ENCODE data around the gene CSMD2. TPM values are rescaled to one million over a fixed set of nuclear protein-coding genes. Genes with fewer than 3 reads are reported as not detected.
"Not testable (repeated sequence)": the region's sequence is repeated elsewhere in the genome, so short reads cannot be mapped to it uniquely, and the experiment has no call there.

The CSMD2 gene
- polyA plus RNA-seq, 3 donors: 0.84 to 1.3 (median 1.0) TPM

GRCh38 chr1:34028381-34029055 is 136.5 kb downstream of the CSMD2 start:
- DNase-seq (ENCODE audit: extremely low read depth in 1 of 11, low read depth in 9 of 11, low spot score in 4 of 11): no peak

DNA sequence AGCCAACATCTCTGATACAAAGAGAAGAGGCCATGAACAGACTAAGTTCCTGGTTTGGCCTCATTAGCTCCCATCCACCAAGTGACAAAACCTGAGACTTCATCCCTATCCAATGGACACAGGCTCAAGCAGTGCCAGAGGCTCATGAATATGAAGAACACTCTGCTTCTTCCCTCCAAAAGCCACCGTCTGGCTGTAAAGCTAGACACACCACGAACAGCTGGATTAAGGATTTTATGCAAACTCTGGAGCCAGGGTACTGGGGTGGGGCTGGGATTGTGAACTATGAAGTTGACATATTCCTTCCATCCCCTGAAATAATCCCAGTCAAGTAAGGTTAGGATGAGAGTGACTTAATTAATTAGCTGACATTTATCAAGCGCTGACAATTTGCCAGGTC is 139.4 kb downstream of the CSMD2 start:
- DNase-seq (ENCODE audit: extremely low read depth in 1 of 11, low read depth in 9 of 11, low spot score in 4 of 11): no peak

- no peak for DNase-seq (ENCODE audit: extremely low read depth in 1 of 11, low read depth in 9 of 11, low spot score in 4 of 11)
Measured at GRCh38 chr1:34024485-34024884, 140.5 kb downstream of the CSMD2 start.

- DNase-seq (ENCODE audit: extremely low read depth in 1 of 11, low read depth in 9 of 11, low spot score in 4 of 11): no peak
Measured at GRCh38 chr1:34019741-34020552, 145.1 kb downstream of the CSMD2 start.

GRCh38 chr1:34018285-34018684 is 146.7 kb downstream of the CSMD2 start:
- DNase-seq (ENCODE audit: extremely low read depth in 1 of 11, low read depth in 9 of 11, low spot score in 4 of 11): no peak

GRCh38 chr1:34016281-34016680 is 148.7 kb downstream of the CSMD2 start:
- not testable (repeated sequence) for DNase-seq (ENCODE audit: extremely low read depth in 1 of 11, low read depth in 9 of 11, low spot score in 4 of 11)

DNA sequence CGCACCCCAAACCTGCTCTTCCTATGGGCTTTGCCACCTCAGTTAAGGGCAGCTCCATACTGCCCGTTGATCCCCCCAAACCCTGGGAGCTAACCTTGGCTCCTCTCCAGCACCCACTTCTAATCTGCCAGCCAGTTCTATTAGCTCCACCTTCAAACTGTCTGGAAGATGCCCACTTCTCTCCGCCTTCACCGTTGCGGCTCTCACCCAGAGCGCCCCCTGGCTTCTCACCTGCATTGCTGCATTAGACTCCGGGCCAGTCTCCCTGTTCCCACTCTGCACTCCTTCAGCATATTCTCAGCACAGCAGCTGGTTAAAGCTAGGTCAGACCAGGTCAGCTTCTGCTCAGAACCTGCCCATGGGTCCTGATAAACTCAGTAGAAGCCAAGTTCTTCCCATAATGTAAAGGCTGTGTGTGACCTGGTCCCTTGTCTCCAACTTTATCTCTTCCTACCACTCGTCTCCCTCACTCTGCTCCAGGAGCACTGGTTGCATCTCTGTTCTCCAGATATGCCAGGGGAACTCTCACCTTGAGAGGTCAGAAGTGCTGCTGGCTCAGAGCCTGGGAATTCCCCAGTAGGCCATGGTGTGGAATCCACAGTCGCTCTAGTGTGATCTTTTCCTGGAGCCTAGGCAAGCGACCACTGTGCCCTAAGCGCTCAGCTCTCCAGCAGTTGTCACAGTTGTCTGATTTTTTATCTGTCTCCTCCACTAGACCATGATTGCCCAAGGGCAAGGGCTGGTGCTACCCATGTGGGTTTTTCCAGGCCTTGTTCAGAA is 150.9 kb downstream of the CSMD2 start:
- peak in 4 of 11 donors; percentile 1 to 11 (median 5) for DNase-seq (ENCODE audit: extremely low read depth in 1 of 11, low read depth in 9 of 11, low spot score in 4 of 11)

DNA sequence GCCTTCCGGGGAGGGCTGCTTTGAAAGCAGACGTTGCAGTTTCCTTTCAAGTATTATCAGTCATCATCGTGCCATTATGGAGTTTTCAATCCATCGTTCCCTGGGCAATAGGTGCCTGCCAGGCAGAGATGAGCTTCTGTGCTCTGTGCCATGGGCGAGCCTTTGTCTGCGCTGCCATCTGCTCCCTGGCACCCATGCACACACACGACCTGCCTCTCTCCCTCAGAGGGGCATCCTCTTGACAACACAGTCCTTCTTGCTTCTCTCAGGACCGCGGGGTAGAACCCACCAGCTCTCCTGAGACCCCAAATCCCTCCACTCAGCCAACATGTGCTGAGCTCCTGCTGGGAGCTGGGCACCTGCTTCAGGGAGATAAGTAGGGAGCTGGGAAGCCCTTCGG is 151.9 kb downstream of the CSMD2 start:
- no peak for DNase-seq (ENCODE audit: extremely low read depth in 1 of 11, low read depth in 9 of 11, low spot score in 4 of 11)

GRCh38 chr1:34009340-34009985 is 155.6 kb downstream of the CSMD2 start:
- DNase-seq (ENCODE audit: extremely low read depth in 1 of 11, low read depth in 9 of 11, low spot score in 4 of 11): peak in 6 of 11 donors; percentile 1 to 61 (median 14)

GRCh38 chr1:34007760-34008159 is 157.3 kb downstream of the CSMD2 start:
- DNase-seq (ENCODE audit: extremely low read depth in 1 of 11, low read depth in 9 of 11, low spot score in 4 of 11): no peak

DNA sequence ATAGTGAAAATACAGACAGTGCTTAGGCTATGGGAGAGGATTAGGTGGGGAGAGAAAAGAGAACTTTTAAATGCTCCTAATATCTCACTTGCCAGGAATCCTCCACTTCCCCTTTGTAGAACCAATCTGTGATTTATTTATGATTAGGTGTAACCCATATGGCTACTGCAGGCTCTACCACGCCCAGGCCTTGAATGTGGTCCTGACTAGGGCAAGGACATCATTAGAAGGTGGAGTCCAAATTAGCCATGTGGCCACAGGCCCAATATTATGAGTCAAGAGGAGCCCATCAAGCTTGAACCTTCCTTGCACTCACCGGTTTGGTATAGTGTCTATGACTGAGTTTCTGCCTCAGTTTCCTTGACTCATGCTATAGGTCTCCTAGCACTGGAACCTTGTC is 159.7 kb downstream of the CSMD2 start:
- DNase-seq (ENCODE audit: extremely low read depth in 1 of 11, low read depth in 9 of 11, low spot score in 4 of 11): no peak

GRCh38 chr1:34002810-34003209 is 162.2 kb downstream of the CSMD2 start:
- no peak for DNase-seq (ENCODE audit: extremely low read depth in 1 of 11, low read depth in 9 of 11, low spot score in 4 of 11)

- DNase-seq (ENCODE audit: extremely low read depth in 1 of 11, low read depth in 9 of 11, low spot score in 4 of 11): no peak
Measured at GRCh38 chr1:33997127-33998036, 167.6 kb downstream of the CSMD2 start.

- DNase-seq (ENCODE audit: extremely low read depth in 1 of 11, low read depth in 9 of 11, low spot score in 4 of 11): no peak
Measured at GRCh38 chr1:33996281-33996680, 168.7 kb downstream of the CSMD2 start.

- DNase-seq (ENCODE audit: extremely low read depth in 1 of 11, low read depth in 9 of 11, low spot score in 4 of 11): no peak
Measured at GRCh38 chr1:33993301-33993700, 171.7 kb downstream of the CSMD2 start.

GRCh38 chr1:33990281-33990680 is 174.7 kb downstream of the CSMD2 start:
- DNase-seq (ENCODE audit: extremely low read depth in 1 of 11, low read depth in 9 of 11, low spot score in 4 of 11): no peak

GRCh38 chr1:33988161-33988560 is 176.9 kb downstream of the CSMD2 start:
- DNase-seq (ENCODE audit: extremely low read depth in 1 of 11, low read depth in 9 of 11, low spot score in 4 of 11): no peak

DNA sequence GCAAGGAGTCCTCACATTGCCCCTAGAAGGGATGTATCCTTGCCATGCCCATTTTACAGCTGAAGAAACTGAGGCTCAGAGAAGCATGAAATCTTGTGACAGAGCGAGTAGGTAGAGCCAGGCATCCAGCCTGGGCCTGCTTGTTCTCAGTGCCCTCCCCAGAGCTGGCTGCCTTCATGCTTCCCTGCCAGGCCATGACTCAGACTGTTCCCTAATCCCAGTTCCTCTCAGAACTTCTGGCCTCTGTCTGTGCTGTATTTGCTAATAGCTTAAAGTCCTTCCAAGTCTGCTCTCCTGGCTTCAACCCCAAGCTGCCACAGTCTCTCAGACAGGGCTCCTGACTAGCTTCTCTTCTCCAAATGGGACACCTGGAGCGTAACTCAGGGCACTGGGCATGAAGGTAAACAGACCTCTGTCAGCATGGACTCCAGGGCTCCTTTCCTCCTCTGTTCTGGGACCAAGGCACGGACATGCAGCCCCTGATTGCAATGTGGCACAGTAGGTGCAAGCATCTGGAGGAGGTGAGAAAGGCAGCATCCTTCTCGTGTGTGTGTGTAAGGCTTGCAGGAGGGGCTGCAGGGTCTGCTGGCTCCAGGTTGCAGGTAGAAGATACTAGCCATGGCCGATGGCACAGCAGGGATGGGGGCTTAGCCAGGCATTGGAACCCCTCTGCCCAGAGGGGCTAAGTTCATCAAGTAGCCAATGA is 178.5 kb downstream of the CSMD2 start:
- no peak for DNase-seq (ENCODE audit: extremely low read depth in 1 of 11, low read depth in 9 of 11, low spot score in 4 of 11)

All from renal cortex interstitium (tissue), 11 donors.